Activated CD4-positive, CD25-positive, alpha-beta regulatory T cell treated with anti-CD3 and anti-CD28 coated beads, Interleukin-2, amount 50 U/mL, for 72 hours (primary cell): Measurements from ENCODE around the gene KCNMA1.
"Not testable (repeated sequence)": the region's sequence is repeated elsewhere in the genome, so short reads cannot be mapped to it uniquely, and the experiment has no call there.

Experiments used
- DNase-seq: peaks from one replicate; pipeline ENCODE4 v3.0.0; 2021

Gene KCNMA1

DNA sequence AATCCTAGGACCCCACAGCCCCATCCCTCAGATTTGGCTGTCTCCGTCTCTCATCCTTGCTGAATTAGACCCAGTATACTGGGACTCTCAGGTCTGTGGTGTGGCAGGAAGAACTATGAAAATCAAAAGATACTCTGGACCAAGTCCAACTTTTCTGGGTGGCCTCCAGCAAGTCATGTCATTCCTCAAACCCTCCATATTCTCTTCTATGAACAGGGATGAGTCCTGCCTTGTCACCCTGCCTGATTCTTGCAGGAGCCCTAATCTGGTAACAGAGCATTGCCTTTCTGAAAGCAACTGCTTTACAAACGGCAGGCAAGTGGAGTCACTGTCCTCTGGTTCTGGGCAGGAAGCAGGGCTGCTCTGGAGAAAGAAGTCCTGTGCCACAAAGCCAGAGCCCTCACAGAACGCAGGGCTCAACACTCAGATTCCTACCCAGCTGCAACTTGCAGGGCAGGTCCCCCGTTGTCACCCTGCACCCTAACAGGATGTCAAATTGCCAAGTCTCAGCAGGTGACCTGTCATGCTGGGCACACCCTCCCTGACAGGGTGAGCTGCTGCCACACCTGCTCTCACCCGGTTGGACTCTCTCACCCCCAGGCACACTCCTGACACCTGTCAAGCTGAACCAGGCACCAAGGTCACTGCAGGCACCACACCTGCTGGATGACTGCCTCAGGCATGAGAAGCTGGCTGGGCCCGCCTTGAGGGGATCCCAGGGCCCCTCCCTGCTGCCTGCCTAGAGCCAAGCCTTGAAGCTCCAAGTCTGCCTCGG is 227.7 kb downstream of the KCNMA1 start:
- DNase-seq = no peak

GRCh38 chr10:77408259-77408658 is 229.3 kb downstream of the KCNMA1 start:
- DNase-seq = no peak

DNA sequence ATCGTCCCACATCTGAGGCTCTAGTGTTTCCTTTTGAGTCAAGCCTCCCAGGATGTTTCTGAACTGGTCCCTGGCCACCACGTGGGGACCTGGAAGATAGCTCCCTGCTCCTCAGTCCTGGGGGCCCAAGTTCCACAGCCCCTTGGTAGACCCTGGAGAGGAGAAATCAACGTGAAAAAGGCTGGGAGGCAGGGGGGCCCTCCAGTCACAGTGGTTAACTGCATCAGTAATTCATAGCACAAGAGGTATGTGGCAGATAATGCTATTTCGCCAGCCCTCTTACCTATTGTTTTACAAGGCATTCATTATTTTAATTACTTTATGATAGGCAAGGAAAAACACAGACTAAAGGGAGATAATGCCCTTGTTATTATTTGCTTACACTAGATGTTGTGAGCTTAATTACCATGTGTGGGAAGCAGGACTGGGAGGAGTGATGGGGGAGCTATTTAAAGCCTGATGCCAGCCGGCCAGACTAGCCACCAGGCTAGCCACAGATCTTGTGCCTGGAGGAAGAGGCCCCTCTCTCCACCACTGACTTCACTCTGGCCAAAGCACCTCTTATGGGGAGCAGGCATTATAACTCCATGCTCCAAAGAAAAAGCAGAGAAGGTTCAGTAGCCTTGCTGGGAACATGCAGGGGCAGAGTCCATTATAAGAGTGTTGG is 230.7 kb downstream of the KCNMA1 start:
- no peak for DNase-seq

DNA sequence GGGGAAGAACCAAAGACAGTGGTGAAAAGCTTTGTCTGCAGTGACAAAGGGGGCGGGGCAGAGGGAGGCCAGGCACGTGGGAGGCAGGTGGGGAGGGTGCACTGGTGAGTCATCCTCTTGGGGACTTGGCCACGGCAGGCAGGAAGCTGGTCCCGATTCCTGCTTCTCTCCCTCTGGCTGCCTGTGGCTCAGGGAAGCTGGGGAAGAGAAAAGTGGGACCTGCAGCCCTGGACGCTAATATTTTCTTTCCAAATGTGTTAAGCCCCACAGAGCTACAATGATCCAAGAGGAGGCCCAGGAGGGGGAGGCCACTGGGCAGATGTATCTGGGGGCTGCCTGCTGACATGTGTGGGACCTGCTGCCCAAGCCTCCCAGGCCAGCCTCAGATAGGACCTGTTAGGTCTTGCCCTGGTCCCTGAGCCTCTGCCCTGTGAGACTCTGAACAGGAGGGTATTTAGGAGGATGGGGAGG is 231.8 kb downstream of the KCNMA1 start:
- DNase-seq = no peak

DNA sequence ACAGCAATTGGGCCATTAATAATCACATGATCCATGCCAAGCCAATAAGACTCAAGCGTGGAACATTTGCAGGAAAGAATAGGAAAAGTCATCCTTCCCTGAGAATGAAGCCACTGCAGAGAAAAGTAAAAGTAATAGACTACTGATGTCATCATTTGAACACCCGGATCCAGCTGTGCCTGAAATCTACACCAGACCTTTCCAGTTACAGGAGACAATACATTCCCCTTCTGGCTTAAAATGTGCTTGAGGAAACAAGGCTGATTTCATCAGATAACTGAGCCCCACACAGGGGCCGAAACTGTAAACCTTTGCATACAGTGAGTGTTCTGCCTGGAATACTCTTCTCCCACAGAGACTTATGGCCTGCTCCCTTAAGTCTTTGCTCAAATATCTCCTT is 232.8 kb downstream of the KCNMA1 start:
- no peak for DNase-seq

GRCh38 chr10:77403761-77404160 is 233.8 kb downstream of the KCNMA1 start:
- DNase-seq = no peak

DNA sequence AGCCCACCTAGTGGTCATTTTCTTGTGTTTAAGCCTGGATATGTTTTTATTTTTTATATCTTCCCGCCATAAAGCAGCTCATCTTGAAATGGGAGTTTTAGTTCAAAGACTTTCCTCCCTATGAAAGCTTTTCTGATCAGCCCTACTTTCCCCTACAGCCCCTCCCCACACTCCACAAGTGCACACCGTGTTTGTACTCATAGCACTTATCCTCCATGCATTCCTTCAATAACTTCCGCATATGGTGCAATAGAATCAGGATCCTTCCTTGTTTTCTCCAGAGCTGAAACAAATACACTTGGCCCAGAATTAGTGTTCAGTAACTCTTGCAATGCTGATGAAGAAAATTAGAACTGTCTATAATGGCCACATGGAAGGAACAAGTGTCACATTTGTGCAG is 235.9 kb downstream of the KCNMA1 start:
- DNase-seq = no peak

DNA sequence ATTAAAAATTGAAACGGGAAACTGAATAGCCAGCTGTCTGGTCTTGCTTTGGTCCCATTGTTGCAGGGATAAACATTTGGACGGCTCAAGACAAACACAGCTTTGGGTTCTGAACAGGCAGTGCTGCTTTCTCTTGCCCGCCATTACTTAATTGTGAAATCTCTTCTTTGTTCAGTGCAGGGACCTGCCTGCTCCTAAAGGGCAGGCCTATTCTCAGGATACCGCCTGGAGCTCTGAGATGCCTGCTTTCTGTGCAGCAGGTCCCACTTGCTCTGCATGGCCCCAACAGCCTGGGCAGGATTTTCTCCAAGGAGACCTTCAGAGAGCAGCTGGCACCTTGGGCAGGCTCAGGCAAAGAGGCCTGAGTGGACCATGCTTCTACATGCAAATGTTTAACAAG is 237.6 kb downstream of the KCNMA1 start:
- no peak for DNase-seq

- no peak for DNase-seq
Measured at GRCh38 chr10:77398986-77399755, 238.4 kb downstream of the KCNMA1 start.

GRCh38 chr10:77398558-77398957 is 239.1 kb downstream of the KCNMA1 start:
- no peak for DNase-seq

DNA sequence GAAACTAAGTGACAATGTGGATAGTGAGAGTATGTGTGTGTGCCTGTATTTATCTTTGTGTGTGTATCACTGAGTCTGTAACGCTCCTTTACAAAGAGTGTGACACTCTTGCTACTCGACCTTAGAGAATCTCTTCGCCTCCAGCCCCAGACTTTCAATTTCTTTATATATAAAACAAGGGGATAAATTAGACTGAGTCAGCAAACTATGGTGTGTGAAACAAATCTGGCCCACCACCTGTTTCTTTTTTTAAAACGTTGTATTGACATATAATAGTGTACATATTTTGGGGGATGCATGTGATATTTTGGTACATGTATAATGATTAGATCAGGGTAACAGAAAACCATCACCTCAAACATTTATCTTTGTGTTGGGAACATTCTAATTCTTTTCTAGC is 240.5 kb downstream of the KCNMA1 start:
- DNase-seq = no peak

DNA sequence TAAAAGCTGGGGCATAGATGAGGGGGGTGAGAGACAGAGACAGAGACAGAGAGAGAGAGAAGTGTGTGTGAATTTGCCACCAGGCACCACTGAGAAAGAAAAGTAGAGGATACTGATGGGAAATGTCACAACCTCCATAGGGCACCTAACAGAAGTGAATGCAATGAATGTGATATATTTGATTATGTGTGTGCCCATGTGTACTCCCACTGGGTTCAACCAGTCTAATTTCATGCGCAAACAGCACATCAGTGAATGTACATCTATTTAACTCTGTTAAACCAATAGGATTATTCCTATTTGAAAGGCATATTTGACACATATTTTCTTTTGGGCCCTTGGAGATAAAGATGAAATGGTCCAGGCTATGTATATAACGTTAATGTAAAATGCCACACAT is 241.3 kb downstream of the KCNMA1 start:
- DNase-seq = no peak

- DNase-seq = no peak
Measured at GRCh38 chr10:77393821-77394501, 243.6 kb downstream of the KCNMA1 start.

DNA sequence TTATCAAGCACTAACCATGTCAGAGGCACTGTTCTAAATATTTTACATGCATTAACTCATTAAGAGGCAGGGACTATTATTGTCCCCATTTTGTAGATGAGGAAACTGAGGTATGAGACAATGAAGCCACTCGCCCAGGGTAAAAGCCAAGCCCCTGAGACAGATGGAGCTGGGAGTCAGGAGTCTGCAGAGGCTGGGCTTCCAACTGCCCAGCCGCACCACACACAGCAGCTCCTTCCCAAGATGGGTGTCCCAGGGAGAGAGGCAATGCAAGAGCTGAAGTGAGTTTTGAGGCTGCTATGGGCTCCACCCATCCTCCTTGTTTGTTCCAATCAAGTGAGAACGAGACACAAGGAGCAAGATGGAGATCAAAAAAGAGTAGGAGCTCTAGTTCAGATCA is 244.2 kb downstream of the KCNMA1 start:
- DNase-seq = no peak

DNA sequence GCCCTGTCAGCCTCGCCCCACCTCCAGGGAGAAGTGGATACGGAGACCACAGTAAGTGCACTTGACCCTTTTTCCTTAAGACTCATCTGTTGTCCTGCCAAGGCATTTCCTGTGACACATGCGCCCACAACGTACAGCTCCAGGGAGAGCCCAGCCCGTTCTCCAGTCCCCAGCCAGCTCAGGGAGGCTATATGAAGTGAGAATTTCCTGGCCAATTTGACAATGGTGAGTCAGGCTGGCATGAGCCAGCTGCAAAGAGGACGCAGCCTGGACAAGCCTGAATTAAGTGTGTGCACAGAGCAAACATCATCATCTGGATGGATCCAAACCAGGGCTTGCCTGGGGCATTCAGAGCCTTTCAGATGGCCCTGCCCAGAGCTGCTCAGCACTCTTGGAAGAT is 244.8 kb downstream of the KCNMA1 start:
- DNase-seq = no peak

GRCh38 chr10:77392236-77392721 is 245.3 kb downstream of the KCNMA1 start:
- no peak for DNase-seq

DNA sequence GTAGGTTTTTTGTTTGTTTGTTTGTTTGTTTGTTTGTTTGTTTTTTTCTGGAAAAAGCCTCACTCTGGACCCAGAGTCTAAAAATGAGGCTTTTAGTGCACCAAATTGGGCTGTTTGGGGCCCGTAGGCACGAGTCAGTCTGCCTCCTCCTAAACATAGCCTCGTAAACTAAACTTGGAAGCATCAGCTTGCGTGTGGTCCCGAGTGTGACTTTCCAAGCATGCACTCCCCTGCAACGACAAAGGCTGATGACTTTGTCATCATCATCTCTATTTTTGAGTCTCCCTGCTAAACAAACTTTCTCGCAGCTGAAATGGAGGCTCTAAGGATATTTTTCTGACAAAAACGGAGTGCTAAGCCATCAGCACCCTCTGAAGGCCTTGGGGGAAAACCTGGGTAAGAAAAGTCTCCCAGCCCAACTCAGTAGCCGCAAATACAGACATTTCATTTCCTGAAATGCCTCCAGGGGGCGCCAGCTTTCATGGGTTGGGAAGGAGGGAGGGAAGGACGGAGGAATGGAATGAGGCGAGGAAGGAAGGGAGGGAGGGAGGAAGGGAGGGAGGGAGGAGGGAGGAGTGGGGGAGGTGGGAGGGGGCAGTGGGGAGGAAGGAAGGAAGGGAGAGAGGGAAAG is 245.9 kb downstream of the KCNMA1 start:
- DNase-seq = no peak

DNA sequence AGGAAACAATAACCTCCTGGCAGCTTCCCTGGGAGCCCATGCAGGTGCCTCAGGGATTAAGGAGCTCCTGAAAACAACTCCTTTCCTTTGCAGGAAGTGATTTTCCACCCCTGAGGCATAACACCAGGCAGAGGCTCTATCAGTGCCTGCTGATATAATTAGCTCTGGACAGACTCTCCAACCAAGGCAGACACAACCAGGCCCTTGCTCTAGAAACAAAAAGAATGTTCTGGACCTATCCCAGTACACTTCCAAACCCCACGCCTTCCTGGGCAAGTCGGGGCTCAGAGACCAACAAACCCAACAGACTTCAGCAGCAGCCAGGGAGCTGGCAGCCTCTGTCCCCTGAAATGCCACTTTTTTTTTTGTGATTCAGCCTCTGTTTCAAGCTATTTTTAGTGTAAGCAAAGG is 247.1 kb downstream of the KCNMA1 start:
- DNase-seq = no peak

GRCh38 chr10:77388571-77389100 is 249.0 kb downstream of the KCNMA1 start:
- DNase-seq = no peak

- not testable (repeated sequence) for DNase-seq
Measured at GRCh38 chr10:77387701-77388100, 249.9 kb downstream of the KCNMA1 start.

DNA sequence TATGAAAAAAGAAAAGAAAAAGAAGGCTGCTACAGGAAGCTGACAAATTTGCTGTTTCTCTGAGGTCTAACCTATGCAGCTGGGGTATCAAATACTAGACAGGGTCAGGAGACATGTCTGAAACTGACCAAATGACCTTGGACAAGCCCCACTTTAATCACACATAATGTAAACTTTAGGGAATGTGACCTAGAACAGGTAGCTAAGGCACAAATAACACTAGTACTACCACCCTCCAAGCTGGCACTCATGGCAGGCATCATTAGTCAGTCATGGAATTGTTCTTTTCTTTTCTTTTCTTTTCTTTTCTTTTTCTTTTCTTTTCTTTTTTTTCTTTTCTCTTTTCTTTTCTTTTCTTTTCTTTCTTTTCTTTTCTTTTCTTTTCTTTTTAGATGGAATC is 250.4 kb downstream of the KCNMA1 start:
- DNase-seq = no peak

DNA sequence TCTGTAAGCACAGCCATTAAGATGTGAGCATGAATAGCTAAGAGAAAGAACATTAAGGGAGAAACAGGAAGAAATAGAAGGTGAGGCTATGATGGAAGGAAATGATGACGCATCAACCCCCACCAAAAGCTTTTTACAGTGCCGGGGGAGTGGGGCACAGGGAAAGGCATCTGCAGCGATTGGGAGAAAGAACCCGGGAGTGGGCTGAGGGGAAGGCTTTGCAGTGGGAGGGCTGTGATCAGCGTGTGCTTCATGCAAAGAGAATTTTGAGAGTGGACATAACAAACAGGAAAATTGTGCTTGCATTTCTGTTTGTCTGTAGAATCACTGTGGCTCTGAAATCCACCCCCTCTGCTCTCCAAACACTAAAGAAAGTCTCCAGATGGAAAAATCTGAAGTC is 250.8 kb downstream of the KCNMA1 start:
- no peak for DNase-seq
